Erythroblast (primary cell): Measurements from ENCODE around the gene SLC35G1.

Experiments used
- DNase-seq, 2 experiments: peaks; one replicate each; lab custom pipeline; 2025; lab: John Stamatoyannopoulos, UW
- GATA1 ChIP-seq: IDR thresholded peaks from 2 replicates; pipeline ENCODE4 v1.6.1; 2011; ENCODE audit warnings: low read depth, mild to moderate bottlenecking, control low read depth, low read length, moderate library complexity
- POLR2A ChIP-seq: IDR thresholded peaks from 2 replicates; pipeline ENCODE4 v1.6.1; 2011; ENCODE audit warnings: mild to moderate bottlenecking, low read length

SLC35G1 gene

GRCh38 chr10:93893646-93894515 lies at the start of gene SLC35G1:
Gene SLC35G1, plus strand, starts transcription at chr10:93893978. Its CDS starts 56 bp downstream, at chr10:93894034.
- DNase-seq: peak; percentile 88 to 91
- TF ChIP-seq POLR2A: peak; percentile 85
- TF ChIP-seq GATA1: no peak

GRCh38 chr10:93844979-93845626 lies 48.7 kb upstream of the SLC35G1 start:
- TF ChIP-seq GATA1 (no peak), POLR2A (no peak)
- DNase-seq: no peak

GRCh38 chr10:93849593-93849992 lies 44.2 kb upstream of the SLC35G1 start:
- TF ChIP-seq GATA1: no peak
- TF ChIP-seq POLR2A: no peak

GRCh38 chr10:93850031-93851015 lies 43.5 kb upstream of the SLC35G1 start:
- no peak for DNase-seq
- TF ChIP-seq GATA1: no peak
- no peak for TF ChIP-seq POLR2A

More at GRCh38 chr10:93849593-93849992, 44.2 kb upstream of the SLC35G1 start:
- no peak for DNase-seq

GRCh38 chr10:93851169-93851568 lies 42.6 kb upstream of the SLC35G1 start:
- DNase-seq: no peak
- no peak for TF ChIP-seq POLR2A

GRCh38 chr10:93852476-93853095 lies 41.2 kb upstream of the SLC35G1 start:
- no peak for DNase-seq
- TF ChIP-seq GATA1 (no peak), POLR2A (no peak)

- TF ChIP-seq POLR2A (no peak), GATA1 (no peak)
- DNase-seq: no peak
Measured at GRCh38 chr10:93854975-93855374, 38.8 kb upstream of the SLC35G1 start.

- TF ChIP-seq POLR2A (no peak), GATA1 (no peak)
- DNase-seq: no peak
Measured at GRCh38 chr10:93856349-93857145, 37.2 kb upstream of the SLC35G1 start.

- peak in 1 of 2 experiments; percentile 9 for DNase-seq
- TF ChIP-seq POLR2A: no peak
- no peak for TF ChIP-seq GATA1
Measured at GRCh38 chr10:93859049-93859655, 34.6 kb upstream of the SLC35G1 start.

GRCh38 chr10:93861825-93862224 lies 32.0 kb upstream of the SLC35G1 start:
- DNase-seq: no peak
- TF ChIP-seq POLR2A: no peak
- no peak for TF ChIP-seq GATA1

GRCh38 chr10:93865794-93866425 lies 27.9 kb upstream of the SLC35G1 start:
- no peak for DNase-seq
- no peak for TF ChIP-seq GATA1
- TF ChIP-seq POLR2A: no peak
